Tibial nerve (tissue), 4 donors: ENCODE data around the gene GNAT1.

Experiments used
- EP300 ChIP-seq, 2 donors: sonication (generic); formaldehyde crosslinking; IDR thresholded peaks; one replicate each; pipeline ENCODE4 v1.6.1; 2017; ENCODE audit warnings: antibody characterized with exemption in 2 of 2, mild to moderate bottlenecking in 1 of 2
- POLR2A ChIP-seq, 2 donors: fragments of 450-650 bp; IDR thresholded peaks; one replicate each; pipeline ENCODE4 v1.6.1; 2017; ENCODE audit warnings: antibody characterized with exemption in 2 of 2, mild to moderate bottlenecking in 2 of 2, moderate library complexity in 2 of 2
- TF ChIP-seq, protein P1 (sequence below), 5 experiments: fragments of 200-600 bp in 3 of 5; fragments of 450-650 bp in 2 of 5; sonication (generic) in 3 of 5; IDR thresholded peaks; one replicate each; pipeline ENCODE4 v1.5.1; 2016 to 2019; ENCODE audit warnings: antibody characterized with exemption in 5 of 5, mild to moderate bottlenecking in 3 of 5, moderate library complexity in 2 of 5

GRCh38 chr3:50160561-50160983 lies 30.8 kb upstream of the GNAT1 start:
- TF ChIP-seq, protein P1, sequence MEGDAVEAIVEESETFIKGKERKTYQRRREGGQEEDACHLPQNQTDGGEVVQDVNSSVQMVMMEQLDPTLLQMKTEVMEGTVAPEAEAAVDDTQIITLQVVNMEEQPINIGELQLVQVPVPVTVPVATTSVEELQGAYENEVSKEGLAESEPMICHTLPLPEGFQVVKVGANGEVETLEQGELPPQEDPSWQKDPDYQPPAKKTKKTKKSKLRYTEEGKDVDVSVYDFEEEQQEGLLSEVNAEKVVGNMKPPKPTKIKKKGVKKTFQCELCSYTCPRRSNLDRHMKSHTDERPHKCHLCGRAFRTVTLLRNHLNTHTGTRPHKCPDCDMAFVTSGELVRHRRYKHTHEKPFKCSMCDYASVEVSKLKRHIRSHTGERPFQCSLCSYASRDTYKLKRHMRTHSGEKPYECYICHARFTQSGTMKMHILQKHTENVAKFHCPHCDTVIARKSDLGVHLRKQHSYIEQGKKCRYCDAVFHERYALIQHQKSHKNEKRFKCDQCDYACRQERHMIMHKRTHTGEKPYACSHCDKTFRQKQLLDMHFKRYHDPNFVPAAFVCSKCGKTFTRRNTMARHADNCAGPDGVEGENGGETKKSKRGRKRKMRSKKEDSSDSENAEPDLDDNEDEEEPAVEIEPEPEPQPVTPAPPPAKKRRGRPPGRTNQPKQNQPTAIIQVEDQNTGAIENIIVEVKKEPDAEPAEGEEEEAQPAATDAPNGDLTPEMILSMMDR (IDR thresholded peaks at IDR 0.05): no peak
- TF ChIP-seq EP300 (IDR thresholded peaks at IDR 0.05): no peak
- TF ChIP-seq POLR2A (IDR thresholded peaks at IDR 0.05): no peak
